Omental fat pad (tissue), 4 donors: ENCODE data around the gene SHISA7. TPM values are rescaled to one million over a fixed set of nuclear protein-coding genes. Genes with fewer than 3 reads are reported as not detected.

Experiments
- ATAC-seq: fragments of 150-250 bp; one replicate; pipeline ENCODE4 v1.9.1; 2016; ENCODE audit warnings: mild to moderate bottlenecking, moderate library complexity; ENCODE audit not compliant: low FRiP score
- DNase-seq: peaks from one replicate; pipeline ENCODE4 v3.0.0-alpha.2; 2019; ENCODE audit warnings: low spot score
- total RNA-seq, 4 donors: library from RNA; depleted of rRNA; stranded (reverse); fragments of >200 nt; gene quantifications; one replicate each; pipeline ENCODE4 v1.1.0, GENCODE V29; 2016
- TF ChIP-seq, protein P1 (sequence below), 3 donors: fragments of 450-650 bp; IDR thresholded peaks; one replicate each; pipeline ENCODE4 v1.5.1; 2016 to 2017; ENCODE audit warnings: antibody characterized with exemption in 3 of 3, mild to moderate bottlenecking in 3 of 3, moderate library complexity in 2 of 3

SHISA7 gene
- total RNA-seq, 4 donors from 2014 or later, result not detected

DNA sequence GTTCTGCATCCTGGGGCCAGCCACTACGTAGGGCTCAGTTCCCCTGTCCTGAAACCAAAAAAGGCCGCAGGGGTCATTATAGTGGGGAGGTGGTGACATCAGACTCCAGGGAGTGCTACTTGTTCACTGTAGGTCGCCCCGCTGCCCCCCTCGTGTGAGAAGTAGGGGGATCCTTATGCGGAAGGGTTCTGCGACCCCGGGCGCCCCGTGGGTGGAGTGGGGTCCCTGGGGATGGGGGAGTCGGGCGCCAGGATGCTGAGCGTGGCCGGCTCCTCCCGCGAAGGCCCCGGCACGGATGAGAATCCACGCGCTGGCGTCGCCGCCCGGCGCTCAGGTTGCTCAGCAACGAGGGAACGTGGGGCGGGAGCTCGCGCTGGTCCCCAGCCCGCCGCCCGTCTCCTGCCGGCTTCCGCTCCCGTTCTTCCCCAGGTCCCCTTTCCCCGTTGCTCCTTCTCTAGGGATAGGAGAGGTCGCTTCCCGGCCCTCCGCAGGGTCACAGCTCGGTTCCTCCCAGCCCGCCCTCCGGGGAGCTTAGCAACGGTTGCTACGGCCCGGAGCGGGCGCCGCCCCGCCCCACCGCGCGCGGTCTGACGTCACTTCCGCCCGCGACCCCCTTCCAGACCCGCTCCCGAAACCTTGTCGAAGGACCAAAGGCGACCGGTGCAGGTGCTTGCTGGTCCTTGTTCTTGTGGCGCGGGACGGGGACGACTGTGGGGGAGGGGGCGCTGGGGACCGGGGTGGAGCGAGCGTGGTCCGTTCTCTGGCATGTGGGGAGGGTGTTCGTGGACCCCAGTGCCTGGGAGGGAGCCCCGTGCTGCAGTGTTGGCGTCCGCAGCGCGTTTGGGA lies 41.7 kb upstream of the SHISA7 start, which contains the start of gene NAT14:
Gene NAT14 (plus strand): TSS at position 596 of the 846 bp plus-strand sequence. CDS start 521 bp downstream, outside the sequence.
- TF ChIP-seq, protein P1, sequence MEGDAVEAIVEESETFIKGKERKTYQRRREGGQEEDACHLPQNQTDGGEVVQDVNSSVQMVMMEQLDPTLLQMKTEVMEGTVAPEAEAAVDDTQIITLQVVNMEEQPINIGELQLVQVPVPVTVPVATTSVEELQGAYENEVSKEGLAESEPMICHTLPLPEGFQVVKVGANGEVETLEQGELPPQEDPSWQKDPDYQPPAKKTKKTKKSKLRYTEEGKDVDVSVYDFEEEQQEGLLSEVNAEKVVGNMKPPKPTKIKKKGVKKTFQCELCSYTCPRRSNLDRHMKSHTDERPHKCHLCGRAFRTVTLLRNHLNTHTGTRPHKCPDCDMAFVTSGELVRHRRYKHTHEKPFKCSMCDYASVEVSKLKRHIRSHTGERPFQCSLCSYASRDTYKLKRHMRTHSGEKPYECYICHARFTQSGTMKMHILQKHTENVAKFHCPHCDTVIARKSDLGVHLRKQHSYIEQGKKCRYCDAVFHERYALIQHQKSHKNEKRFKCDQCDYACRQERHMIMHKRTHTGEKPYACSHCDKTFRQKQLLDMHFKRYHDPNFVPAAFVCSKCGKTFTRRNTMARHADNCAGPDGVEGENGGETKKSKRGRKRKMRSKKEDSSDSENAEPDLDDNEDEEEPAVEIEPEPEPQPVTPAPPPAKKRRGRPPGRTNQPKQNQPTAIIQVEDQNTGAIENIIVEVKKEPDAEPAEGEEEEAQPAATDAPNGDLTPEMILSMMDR (IDR thresholded peaks at IDR 0.05), result no peak
- DNase-seq, result no peak
- ATAC-seq, result no peak

DNA sequence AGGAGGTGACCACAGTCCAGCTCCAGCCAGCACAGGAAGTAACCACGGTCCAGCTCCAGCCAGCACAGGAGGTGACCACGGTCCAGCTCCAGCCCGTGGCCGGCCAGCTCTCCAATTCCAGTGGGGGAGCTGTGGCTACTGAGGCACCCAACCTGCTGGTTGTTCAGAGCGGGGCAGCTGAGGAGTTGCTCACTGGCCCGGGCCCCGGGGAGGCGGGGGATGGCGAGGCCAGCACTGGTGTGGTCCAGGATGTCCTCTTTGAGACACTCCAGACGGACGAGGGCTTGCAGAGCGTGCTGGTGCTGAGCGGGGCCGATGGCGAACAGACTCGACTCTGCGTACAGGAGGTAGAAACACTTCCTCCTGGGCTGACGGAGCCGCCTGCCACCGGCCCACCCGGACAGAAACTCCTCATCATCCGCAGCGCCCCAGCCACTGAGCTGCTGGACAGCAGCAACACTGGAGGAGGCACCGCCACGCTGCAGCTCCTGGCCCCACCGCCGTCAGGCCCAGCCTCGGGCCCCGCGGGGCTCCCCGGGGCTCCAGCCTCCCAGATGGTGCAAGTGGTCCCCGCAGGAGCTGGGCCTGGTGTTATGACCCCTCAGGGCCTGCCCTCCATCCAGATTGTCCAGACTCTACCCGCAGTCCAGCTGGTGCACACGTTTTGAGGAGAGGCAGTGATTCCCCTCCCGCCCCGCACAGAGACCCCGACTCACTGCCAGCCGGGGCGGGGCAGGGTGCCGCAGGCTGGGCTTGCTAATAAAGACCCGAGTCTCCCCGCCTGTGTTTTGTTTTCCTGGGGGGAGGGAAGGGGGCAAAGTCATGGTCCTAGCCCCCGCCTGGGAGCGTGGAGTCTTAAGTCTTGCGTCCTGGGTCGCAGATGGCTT lies 40.8 kb upstream of the SHISA7 start:
- DNase-seq, result no peak
- TF ChIP-seq, protein P1 (IDR thresholded peaks at IDR 0.05), result no peak
- ATAC-seq, result no peak

DNA sequence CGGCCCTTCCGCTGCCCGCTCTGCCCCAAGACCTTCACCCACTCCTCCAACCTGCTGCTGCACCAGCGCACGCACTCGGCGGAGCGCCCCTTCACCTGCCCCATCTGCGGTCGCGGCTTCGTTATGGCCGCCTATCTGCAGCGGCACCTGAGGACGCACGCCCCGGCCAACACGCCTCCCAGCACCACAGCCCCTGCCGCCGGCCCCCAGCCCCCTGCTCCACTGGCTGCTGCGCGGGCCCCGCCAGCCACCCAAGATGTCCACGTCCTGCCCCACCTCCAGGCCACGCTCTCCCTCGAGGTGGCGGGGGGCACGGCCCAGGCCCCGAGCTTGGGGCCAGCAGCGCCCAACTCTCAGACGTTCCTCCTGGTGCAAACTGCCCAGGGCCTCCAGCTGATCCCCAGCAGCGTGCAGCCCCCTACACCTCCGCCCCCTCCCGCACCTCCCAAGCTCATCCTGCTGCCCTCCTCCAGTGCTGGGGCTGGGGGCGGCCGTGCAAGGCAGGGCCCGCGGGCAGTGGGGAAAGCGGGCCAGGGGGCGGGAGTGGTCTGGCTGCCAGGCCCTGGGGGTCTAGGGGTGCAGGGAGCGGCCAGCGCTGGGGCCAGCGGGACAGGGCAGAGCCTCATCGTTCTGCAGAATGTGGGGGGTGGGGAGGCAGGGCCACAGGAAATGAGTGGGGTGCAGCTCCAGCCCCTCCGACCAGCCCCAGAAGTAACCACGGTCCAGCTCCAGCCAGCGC lies 40.0 kb upstream of the SHISA7 start:
- TF ChIP-seq, protein P1 (IDR thresholded peaks at IDR 0.05), result no peak
- DNase-seq, result no peak
- ATAC-seq, result no peak

DNA sequence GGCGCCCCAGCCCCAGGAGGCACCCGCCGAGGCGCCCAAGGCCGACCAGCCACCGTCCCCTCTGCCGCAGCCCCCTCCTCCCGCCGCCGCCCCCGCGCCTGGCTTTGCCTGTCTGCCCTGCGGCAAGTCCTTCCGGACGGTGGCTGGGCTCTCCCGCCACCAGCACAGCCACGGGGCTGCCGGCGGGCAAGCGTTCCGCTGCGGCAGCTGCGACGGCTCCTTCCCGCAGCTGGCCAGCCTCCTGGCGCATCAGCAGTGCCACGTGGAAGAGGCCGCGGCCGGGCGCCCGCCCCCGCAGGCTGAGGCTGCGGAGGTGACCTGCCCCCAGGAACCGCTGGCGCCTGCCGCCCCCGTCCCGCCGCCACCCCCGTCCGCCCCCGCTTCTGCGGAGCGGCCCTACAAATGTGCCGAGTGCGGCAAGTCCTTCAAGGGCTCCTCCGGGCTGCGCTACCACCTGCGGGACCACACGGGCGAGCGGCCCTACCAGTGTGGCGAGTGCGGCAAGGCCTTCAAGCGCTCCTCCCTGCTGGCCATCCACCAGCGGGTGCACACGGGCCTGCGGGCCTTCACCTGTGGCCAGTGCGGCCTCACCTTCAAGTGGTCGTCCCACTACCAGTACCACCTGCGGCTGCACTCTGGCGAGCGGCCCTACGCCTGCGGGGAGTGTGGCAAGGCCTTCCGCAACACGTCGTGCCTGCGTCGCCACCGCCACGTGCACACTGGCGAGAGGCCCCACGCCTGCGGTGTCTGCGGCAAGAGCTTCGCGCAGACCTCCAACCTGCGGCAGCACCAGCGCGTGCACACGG lies 39.3 kb upstream of the SHISA7 start:
- no peak for DNase-seq
- TF ChIP-seq, protein P1 (IDR thresholded peaks at IDR 0.05), result no peak
- ATAC-seq, result no peak

DNA sequence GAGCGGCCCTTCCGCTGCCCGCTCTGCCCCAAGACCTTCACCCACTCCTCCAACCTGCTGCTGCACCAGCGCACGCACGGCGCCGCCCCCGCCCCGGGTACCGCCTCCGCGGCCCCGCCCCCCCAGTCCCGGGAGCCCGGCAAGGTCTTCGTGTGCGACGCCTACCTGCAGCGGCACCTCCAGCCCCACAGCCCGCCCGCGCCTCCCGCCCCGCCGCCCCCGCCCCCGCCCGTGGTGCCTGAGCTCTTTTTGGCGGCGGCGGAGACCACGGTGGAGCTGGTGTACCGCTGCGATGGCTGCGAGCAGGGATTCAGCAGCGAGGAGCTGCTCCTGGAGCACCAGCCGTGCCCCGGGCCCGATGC lies 38.7 kb upstream of the SHISA7 start:
- ATAC-seq, result no peak
- no peak for DNase-seq
- TF ChIP-seq, protein P1 (IDR thresholded peaks at IDR 0.05), result no peak
